ENCODE measurements around the gene RALGPS1. TPM values are rescaled to one million over a fixed set of nuclear protein-coding genes. Genes with fewer than 3 reads are reported as not detected.

Gene RALGPS1
- total and polyA plus RNA-seq, 7 donors: 6.6 to 18.6 (median 11.4) TPM

DNA sequence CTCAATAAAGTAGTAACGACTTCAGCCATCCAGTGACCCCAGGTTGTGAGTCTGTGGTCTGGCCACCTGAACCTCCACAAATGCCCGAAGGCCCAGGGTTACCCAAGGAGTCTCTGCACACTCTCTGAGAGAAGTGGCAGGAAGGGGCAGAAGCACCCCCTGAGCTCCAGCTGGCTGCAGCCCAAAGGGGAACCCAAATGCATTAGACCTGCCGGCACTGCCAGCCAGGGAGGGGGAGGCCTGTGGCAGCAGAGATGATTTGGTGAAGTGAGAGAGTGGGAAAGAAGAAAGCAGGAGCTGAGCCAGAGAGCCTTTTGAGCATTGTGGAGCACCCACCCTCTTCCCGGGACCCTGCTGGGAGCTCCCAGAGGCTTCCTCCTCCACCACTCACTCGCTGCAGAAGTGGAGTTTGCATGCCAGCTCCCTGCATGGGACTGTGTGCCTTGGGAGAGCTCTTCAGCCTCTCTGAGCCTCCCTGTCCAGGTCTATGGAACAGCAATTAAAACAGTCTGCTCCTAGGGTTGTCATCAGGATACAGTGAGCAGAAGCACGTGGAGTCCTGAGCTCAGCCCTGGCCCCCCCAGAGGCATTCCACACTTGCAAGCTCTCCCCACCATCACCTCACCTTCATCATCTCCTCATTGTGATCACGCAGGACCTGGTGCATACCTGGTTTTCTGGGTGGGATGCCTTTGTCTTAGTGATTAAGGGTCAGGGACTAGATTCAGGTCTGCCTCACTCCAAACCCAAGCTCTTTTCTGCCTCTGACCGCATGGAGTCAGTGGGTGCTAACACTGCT lies 221.7 kb downstream of the RALGPS1 start:
- intact Hi-C loops (cut with DNase I): no loop called here
- peak overlapping the region in 2 of 4 donors; percentile 95 to 99 for H3K27ac ChIP-seq

GRCh38 chr9:127136880-127137639 lies 222.5 kb downstream of the RALGPS1 start:
- no peak for TF ChIP-seq POLR2AphosphoS5 (IDR thresholded peaks at IDR 0.05)
- Histone ChIP-seq H3K27me3 (no peaks in the 10 kb centered on the region), H3K4me1 (peaks cover 0 to 60% (median 48%) of the 10 kb centered on the region in 4 donors), H3K27ac (peak overlapping the region in 1 of 4 donors; percentile 99), H3K36me3 (no peaks in the 10 kb centered on the region), H3K9me3 (no peaks in the 10 kb centered on the region), H3K4me3 (no peak overlapping the region)
- intact Hi-C loops (cut with DNase I): no loop called here
- WGBS, 2 donors: 93 to 95% methylated on average over 5 of the region's 5 CpGs
- DNase-seq: no peak

More for the DNA sequence above, 221.7 kb downstream of the RALGPS1 start:
- TF ChIP-seq CTCF (IDR thresholded peaks at IDR 0.05) (no peak), POLR2AphosphoS5 (IDR thresholded peaks at IDR 0.05) (no peak), POLR2A (IDR thresholded peaks at IDR 0.05) (no peak), EP300 (IDR thresholded peaks at IDR 0.05) (no peak)
- H3K9me3 ChIP-seq: no peaks in the 10 kb centered on the region
- WGBS, 2 donors: 89 to 92% methylated on average over 8 of the region's 8 CpGs
- peaks cover 0 to 64% (median 54%) of the 10 kb centered on the region in 4 donors for H3K4me1 ChIP-seq
- H3K27me3 ChIP-seq: no peaks in the 10 kb centered on the region
- no peak overlapping the region for H3K4me3 ChIP-seq
- DNase-seq: no peak
- no peaks in the 10 kb centered on the region for H3K36me3 ChIP-seq

DNA sequence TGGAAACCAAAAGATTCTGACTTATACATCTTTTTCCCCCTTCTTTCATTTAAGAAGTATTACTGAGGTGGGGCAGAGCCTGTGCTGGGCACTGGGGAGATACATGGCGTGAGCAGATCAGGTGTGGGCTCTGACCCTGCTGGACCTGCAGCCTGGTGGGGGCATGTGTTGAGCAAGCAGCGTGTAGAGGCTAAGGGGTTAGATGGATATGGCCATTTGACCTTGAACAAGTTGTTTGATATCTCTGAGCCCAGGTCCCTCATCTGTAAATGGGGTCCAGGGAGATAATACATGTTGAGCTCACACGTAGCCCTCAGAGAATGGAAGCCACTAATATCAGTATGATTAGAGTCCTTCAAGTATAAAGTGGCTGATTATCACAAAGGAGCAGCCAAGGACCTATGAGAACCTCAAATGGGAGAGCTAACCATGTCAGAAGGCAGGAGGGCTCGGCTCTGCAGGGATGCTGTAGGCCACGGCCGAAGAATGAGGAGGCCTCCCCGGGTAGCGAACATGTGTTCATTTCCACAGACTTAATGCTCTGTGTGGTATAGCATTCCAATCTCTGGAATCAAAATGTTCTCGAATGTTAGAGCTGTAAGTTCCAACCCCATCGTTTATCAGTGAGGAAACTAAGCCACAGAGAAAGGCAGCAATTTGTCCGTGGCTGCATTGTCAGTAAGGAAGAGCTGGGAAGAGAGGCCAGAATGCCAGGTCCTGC lies 223.2 kb downstream of the RALGPS1 start:
- Histone ChIP-seq H3K4me3 (no peak overlapping the region), H3K36me3 (no peaks in the 10 kb centered on the region), H3K27me3 (no peaks in the 10 kb centered on the region), H3K4me1 (peaks cover 0 to 52% (median 45%) of the 10 kb centered on the region in 4 donors), H3K27ac (no peak overlapping the region), H3K9me3 (no peaks in the 10 kb centered on the region)
- no peak for DNase-seq
- WGBS, 2 donors: 94 to 95% methylated on average over 11 of the region's 11 CpGs
- TF ChIP-seq POLR2A (IDR thresholded peaks at IDR 0.05): no peak
- TF ChIP-seq POLR2AphosphoS5 (IDR thresholded peaks at IDR 0.05): no peak
- no peak for TF ChIP-seq CTCF (IDR thresholded peaks at IDR 0.05)
- TF ChIP-seq EP300 (IDR thresholded peaks at IDR 0.05): no peak
- intact Hi-C loops (cut with DNase I): no loop called here

DNA sequence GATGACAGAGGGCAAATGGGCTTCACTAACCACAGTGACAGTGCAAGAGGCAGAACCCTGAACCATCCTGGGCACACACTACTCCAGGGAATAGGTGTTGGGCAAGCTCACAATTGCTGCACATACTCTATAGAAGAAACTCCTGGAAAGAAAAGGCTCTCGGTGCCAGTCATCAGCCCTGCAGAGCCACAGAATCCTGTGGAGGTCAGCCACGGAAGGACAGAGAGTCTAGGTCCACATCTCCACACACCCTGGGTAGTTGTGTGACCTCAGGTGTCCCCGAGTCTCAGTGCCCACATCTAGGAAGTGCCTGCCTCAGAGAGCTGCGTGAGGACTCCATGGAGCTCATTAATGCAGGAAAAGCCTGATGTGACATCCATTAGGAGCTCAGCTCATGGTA lies 223.9 kb downstream of the RALGPS1 start:
- H3K4me1 ChIP-seq: peaks cover 0 to 46% (median 38%) of the 10 kb centered on the region in 4 donors
- H3K27me3 ChIP-seq: no peaks in the 10 kb centered on the region
- no peaks in the 10 kb centered on the region for H3K36me3 ChIP-seq
- intact Hi-C loops (cut with DNase I): no loop called here
- H3K27ac ChIP-seq: no peak overlapping the region
- no peak for DNase-seq
- no peak for TF ChIP-seq POLR2A (IDR thresholded peaks at IDR 0.05)
- TF ChIP-seq CTCF (IDR thresholded peaks at IDR 0.05): no peak
- no peak for TF ChIP-seq EP300 (IDR thresholded peaks at IDR 0.05)
- no peak for TF ChIP-seq POLR2AphosphoS5 (IDR thresholded peaks at IDR 0.05)
- H3K9me3 ChIP-seq: no peaks in the 10 kb centered on the region
- 92 to 96% methylated on average over 4 of the region's 4 CpGs for WGBS, 2 donors
- H3K4me3 ChIP-seq: no peak overlapping the region

Data from sigmoid colon (tissue), 7 donors.